Keratinocyte (primary cell): ENCODE data around the gene ALCAM. TPM values are rescaled to one million over a fixed set of nuclear protein-coding genes. Genes with fewer than 3 reads are reported as not detected.

Source experiments
- DNase-seq: peaks from one replicate; pipeline ENCODE4 v3.0.0-alpha.2; 2011; ENCODE audit warnings: low read depth, missing footprints, low spot score
- FAIRE-seq: peaks from 2 replicates; lab custom pipeline; 2011; peaks lifted over from hg19 to GRCh38; lab: Jason Lieb, UNC
- H2AFZ ChIP-seq: 2 replicates; pipeline ENCODE4 v1.6.0; 2012; ENCODE audit warnings: low read length, control low read depth, inconsistent platforms; ENCODE audit not compliant: control insufficient read depth
- H3K27ac ChIP-seq: 2 replicates; pipeline ENCODE4 v1.5.1; 2011; ENCODE audit warnings: low read length; ENCODE audit not compliant: control insufficient read depth, insufficient read depth
- H3K27me3 ChIP-seq: 3 replicates; pipeline ENCODE4 v1.6.0; 2011; ENCODE audit warnings: low read length; ENCODE audit not compliant: control insufficient read depth, insufficient read depth; ENCODE audit errors: extremely low read depth
- H3K36me3 ChIP-seq, 2 experiments: 2 replicates in 1 of 2; 3 replicates in 1 of 2; pipeline ENCODE4 v1.5.1; 2011; ENCODE audit warnings: low read length in 2 of 2, mild to moderate bottlenecking in 1 of 2; ENCODE audit not compliant: control insufficient read depth in 2 of 2, insufficient read depth in 2 of 2; ENCODE audit errors: extremely low read depth in 1 of 2
- H3K4me1 ChIP-seq: 3 replicates; pipeline ENCODE4 v1.5.1; 2011; ENCODE audit warnings: low read length; ENCODE audit not compliant: control insufficient read depth, insufficient read depth; ENCODE audit errors: extremely low read depth
- H3K4me2 ChIP-seq: 3 replicates; pipeline ENCODE4 v1.6.0; 2011; ENCODE audit warnings: low read depth, low read length; ENCODE audit not compliant: control insufficient read depth, insufficient read depth; ENCODE audit errors: extremely low read depth
- H3K4me3 ChIP-seq, 3 experiments: fragments of 200-600 bp in 1 of 3; sonication (generic) in 1 of 3; 2 replicates in 2 of 3; 3 replicates in 1 of 3; pipeline ENCODE4 v1.5.1; 2011 to 2016; ENCODE audit warnings: low read length in 3 of 3, mild to moderate bottlenecking in 3 of 3, control low read depth in 2 of 3, inconsistent platforms in 1 of 3, low read depth in 1 of 3, mixed read lengths in 1 of 3, mixed run types in 1 of 3, moderate library complexity in 1 of 3; ENCODE audit not compliant: control insufficient read depth in 2 of 3, insufficient read depth in 2 of 3; ENCODE audit errors: extremely low read depth in 1 of 3
- H3K79me2 ChIP-seq: 2 replicates; pipeline ENCODE4 v1.6.0; 2012; ENCODE audit warnings: low read length; ENCODE audit not compliant: control insufficient read depth, insufficient read depth
- H3K9ac ChIP-seq: 3 replicates; pipeline ENCODE4 v1.6.0; 2011; ENCODE audit warnings: low read length; ENCODE audit not compliant: control insufficient read depth, insufficient read depth; ENCODE audit errors: extremely low read depth
- H3K9me1 ChIP-seq: 3 replicates; pipeline ENCODE4 v1.6.0; 2011; ENCODE audit warnings: low read length; ENCODE audit not compliant: control insufficient read depth, insufficient read depth; ENCODE audit errors: extremely low read depth
- H3K9me3 ChIP-seq: 2 replicates; pipeline ENCODE4 v1.5.1; 2012; ENCODE audit warnings: low read depth, low read length; ENCODE audit not compliant: control insufficient read depth
- H4K20me1 ChIP-seq: 3 replicates; pipeline ENCODE4 v1.6.0; 2011; ENCODE audit warnings: low read length; ENCODE audit not compliant: control insufficient read depth, insufficient read depth; ENCODE audit errors: extremely low read depth
- EZH2 ChIP-seq: IDR thresholded peaks from one replicate; pipeline ENCODE4 v1.6.1; 2012; ENCODE audit warnings: inconsistent platforms, mild to moderate bottlenecking, low read length, moderate library complexity
- dilution Hi-C: fragments of 300-500 bp; cut with MboI; formaldehyde crosslinking; loops from one replicate; pipeline ENCODE4 v1.7.0; 2020; ENCODE audit warnings: low sequenced_read_pairs; ENCODE audit not compliant: extremely low pct_ligation_motif_present
- polyA plus RNA-seq, 5 experiments: library from polyadenylated mRNA; depleted of rRNA in 3 of 5; stranded (reverse) in 3 of 5; stranded (forward) in 1 of 5; unstranded in 1 of 5; fragments of >200 nt; gene quantifications; 1 replicate in 1 of 5; 2 replicates in 3 of 5; 3 replicates in 1 of 5; pipeline versions ENCODE4 v1.2.1 to v1.2.3, GENCODE V29; 2011 to 2012; ENCODE audit warnings: missing spikeins in 2 of 5, low read depth in 1 of 5, low replicate concordance in 1 of 5
- TF ChIP-seq, protein P1 (sequence below), 3 experiments: IDR thresholded peaks in 1 of 3; conservative IDR thresholded peaks in 1 of 3; optimal IDR thresholded peaks in 1 of 3; 2 replicates in 2 of 3; 3 replicates in 1 of 3; pipeline versions ENCODE3 to v1.5.1; 2011; ENCODE audit warnings: low read length in 3 of 3, mild to moderate bottlenecking in 3 of 3, moderate library complexity in 2 of 3, control low read depth in 1 of 3, inconsistent platforms in 1 of 3; ENCODE audit not compliant: insufficient read depth in 2 of 3; ENCODE audit errors: extremely low read depth in 1 of 3

Gene ALCAM
- polyA plus RNA-seq, 1 donor (not counting 4 experiments of a cell fraction or from before 2014, with no cell fraction given): 71.3 TPM

DNA sequence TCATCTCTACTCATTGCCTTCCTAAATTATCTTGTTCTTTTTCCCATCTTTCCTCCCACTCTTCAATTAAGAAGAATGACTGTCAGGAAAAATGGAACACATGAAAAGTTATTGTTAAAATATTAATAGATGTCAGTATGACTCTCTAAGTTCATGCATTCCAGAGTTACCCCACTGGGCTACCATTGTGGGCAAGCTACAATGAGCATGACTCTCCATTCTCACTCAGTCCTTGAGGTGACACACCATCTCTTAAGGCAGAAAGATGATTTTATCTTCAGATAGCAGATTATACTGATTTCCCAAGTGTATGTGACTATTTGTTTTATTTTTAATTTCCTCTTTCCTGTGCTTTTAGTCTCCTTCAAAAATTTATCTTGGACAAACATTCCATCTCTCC, 144.3 kb downstream of the ALCAM start:
- Histone ChIP-seq H4K20me1 (no peaks in the 10 kb centered on the region), H3K4me2 (no peak overlapping the region), H2AFZ (no peak overlapping the region), H3K36me3 (no peaks in the 10 kb centered on the region), H3K9me1 (no peaks in the 10 kb centered on the region), H3K9ac (no peak overlapping the region), H3K79me2 (peaks cover 17% of the 10 kb centered on the region), H3K9me3 (no peaks in the 10 kb centered on the region), H3K27me3 (no peaks in the 10 kb centered on the region), H3K4me3 (no peak overlapping the region), H3K27ac (no peak overlapping the region), H3K4me1 (peaks cover 6% of the 10 kb centered on the region)
- dilution Hi-C loops: no loop called here
- no peak for TF ChIP-seq EZH2
- TF ChIP-seq, protein P1, sequence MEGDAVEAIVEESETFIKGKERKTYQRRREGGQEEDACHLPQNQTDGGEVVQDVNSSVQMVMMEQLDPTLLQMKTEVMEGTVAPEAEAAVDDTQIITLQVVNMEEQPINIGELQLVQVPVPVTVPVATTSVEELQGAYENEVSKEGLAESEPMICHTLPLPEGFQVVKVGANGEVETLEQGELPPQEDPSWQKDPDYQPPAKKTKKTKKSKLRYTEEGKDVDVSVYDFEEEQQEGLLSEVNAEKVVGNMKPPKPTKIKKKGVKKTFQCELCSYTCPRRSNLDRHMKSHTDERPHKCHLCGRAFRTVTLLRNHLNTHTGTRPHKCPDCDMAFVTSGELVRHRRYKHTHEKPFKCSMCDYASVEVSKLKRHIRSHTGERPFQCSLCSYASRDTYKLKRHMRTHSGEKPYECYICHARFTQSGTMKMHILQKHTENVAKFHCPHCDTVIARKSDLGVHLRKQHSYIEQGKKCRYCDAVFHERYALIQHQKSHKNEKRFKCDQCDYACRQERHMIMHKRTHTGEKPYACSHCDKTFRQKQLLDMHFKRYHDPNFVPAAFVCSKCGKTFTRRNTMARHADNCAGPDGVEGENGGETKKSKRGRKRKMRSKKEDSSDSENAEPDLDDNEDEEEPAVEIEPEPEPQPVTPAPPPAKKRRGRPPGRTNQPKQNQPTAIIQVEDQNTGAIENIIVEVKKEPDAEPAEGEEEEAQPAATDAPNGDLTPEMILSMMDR (optimal IDR thresholded peaks at IDR 0.05 in 1 of 3, IDR thresholded peaks at IDR 0.05 in 1 of 3, conservative IDR thresholded peaks at IDR 0.05 in 1 of 3; ENCODE audit: extremely low read depth in 1 of 3, insufficient read depth in 2 of 3, low read length in 3 of 3): no peak
- DNase-seq: no peak
- FAIRE-seq: no peak

DNA sequence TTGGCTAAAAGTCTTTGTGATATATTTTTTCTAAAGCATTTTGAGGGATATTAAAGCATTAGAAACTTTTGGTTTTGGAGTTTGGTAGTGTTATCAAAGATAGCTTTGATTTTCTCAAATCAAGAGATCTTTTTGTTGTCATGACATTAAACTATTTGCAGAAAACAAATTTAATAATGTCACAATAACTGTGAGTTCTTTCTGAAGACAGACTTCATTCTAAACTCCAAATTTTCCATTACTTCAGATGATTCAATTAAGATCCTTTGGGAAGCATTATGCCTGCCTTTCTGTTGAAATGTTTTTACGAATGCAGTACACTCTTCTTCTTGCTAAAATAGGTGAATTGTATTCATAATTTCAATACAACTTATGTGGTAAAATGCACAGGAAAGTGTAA, 145.4 kb downstream of the ALCAM start:
- H3K27me3 ChIP-seq: no peaks in the 10 kb centered on the region
- H3K4me1 ChIP-seq: peaks cover 6% of the 10 kb centered on the region
- no peak overlapping the region for H3K27ac ChIP-seq
- H3K4me2 ChIP-seq: no peak overlapping the region
- no peak overlapping the region for H2AFZ ChIP-seq
- no peaks in the 10 kb centered on the region for H3K9me1 ChIP-seq
- peaks cover 17% of the 10 kb centered on the region for H3K79me2 ChIP-seq
- DNase-seq (no peak), FAIRE-seq (no peak)
- H3K9ac ChIP-seq: no peak overlapping the region
- no peaks in the 10 kb centered on the region for H3K36me3 ChIP-seq
- H4K20me1 ChIP-seq: no peaks in the 10 kb centered on the region
- dilution Hi-C loops: no loop called here
- TF ChIP-seq, protein P1 (optimal IDR thresholded peaks at IDR 0.05 in 1 of 3, IDR thresholded peaks at IDR 0.05 in 1 of 3, conservative IDR thresholded peaks at IDR 0.05 in 1 of 3; ENCODE audit: extremely low read depth in 1 of 3, insufficient read depth in 2 of 3, low read length in 3 of 3): no peak
- TF ChIP-seq EZH2: no peak
- no peaks in the 10 kb centered on the region for H3K9me3 ChIP-seq
- H3K4me3 ChIP-seq: no peak overlapping the region
